GM12873 (cell line): ENCODE results near the gene PDS5A.

Experiments
- CTCF ChIP-seq: IDR thresholded peaks from 2 replicates; pipeline ENCODE4 v1.5.1; 2012; ENCODE audit warnings: low read depth, mild to moderate bottlenecking, moderate library complexity, low read length, control low read depth; ENCODE audit not compliant: insufficient read depth; ENCODE audit errors: missing control alignments

The PDS5A gene

GRCh38 chr4:39888541-39888940 lies 89.2 kb downstream of the PDS5A start:
- TF ChIP-seq CTCF: no peak

- TF ChIP-seq CTCF: no peak
Observed at GRCh38 chr4:39883646-39884045, 94.1 kb downstream of the PDS5A start.

- no peak for TF ChIP-seq CTCF
Observed at GRCh38 chr4:39881789-39882188, 95.9 kb downstream of the PDS5A start.

- no peak for TF ChIP-seq CTCF
Observed at GRCh38 chr4:39877971-39878370, 99.7 kb downstream of the PDS5A start.

DNA sequence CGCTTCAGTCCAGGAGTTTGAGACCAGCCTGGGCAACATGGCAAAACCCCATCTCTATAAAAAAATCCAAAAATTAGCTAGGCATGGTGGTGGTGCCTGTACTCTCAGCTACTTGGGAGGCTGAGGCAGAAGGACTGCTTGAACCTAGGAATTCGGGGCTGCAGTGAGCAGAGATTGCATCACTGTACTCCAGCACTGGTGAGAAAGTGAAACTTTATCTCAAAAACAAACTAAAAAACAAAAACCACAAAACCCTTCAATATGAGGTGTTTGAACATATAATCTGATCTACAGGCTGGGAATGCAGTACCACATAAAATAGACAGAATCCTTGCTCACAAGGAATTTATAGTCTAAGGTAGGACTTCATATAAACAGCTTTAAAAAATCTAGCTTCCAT lies 103.9 kb downstream of the PDS5A start:
- no peak for TF ChIP-seq CTCF

- no peak for TF ChIP-seq CTCF
Observed at GRCh38 chr4:39865280-39865679, 112.4 kb downstream of the PDS5A start.

GRCh38 chr4:39864391-39864790 lies 113.3 kb downstream of the PDS5A start:
- no peak for TF ChIP-seq CTCF
